HG02973 (cell line): Measurements from ENCODE around the gene EHD1.

Experiments used
- ATAC-seq: cut with Tn5 transposase; IDR thresholded peaks from one replicate; pipeline ENCODE4 v1.9.1; 2021; ENCODE audit warnings: moderate library complexity; ENCODE audit not compliant: unreplicated experiment

The EHD1 gene

DNA sequence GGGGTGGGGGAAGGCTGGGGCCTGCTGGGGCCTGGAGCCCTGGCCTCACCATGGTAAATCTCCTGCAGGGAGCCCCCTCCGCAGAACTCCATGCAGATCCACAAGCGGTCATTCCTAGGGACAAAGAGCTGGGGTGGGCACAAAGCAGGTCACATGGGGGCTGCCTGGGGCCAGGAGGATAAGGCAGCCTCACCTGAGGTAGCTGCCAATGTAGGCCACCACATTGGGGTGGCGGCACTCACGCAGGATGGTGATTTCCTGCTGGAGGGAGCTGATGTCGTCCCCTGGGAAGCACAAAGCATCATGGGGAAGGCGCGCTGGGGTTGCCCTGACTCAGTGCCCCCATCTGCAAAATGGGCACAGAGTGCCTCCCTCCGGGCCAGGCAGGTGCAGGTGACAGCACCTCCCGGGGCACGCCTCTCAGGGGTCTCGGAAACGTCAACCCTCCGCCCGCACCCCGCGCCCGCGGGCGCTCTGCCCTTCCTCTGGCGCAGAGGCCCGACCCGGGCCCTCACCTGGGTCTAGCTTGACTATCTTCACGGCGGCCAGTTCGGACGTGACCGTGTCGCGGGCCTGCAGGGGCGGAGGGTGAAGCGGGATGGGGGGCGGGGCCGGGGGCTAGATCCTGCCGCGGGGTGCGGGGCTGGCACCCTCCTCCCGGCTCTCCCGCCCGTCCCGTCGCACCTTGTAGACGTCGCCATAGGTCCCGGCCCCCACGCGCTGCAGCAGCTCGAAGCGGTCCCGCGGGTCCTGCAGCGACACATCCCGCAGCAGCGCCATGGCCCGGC lies 75.9 kb downstream of the EHD1 start:
- peak; percentile 15 for ATAC-seq
